GM12878 (cell line): ENCODE data around the gene BAG5. TPM values are rescaled to one million over a fixed set of nuclear protein-coding genes. Genes with fewer than 3 reads are reported as not detected.

Experiments used
- ATAC-seq: fragments of 200-7000 bp; cut with Tn5 transposase; 3 replicates; pipeline ENCODE4 v1.9.1; 2020; ENCODE audit warnings: mild to moderate bottlenecking, moderate library complexity
- BruUV-seq: library from RNA; stranded (reverse); fragments of 400-500 nt; replicated peaks from 2 replicates; lab custom pipeline; 2021; lab: Mats Ljungman, UMichigan
- CTCF ChIA-PET: fragments of 300-600 bp; sonication (Branson Sonifier 250); formaldehyde crosslinking; extraction: SDS; loops from one replicate; lab custom pipeline; 2021; ENCODE audit warnings: inconsistent platforms; lab: Yijun Ruan, JAX
- POLR2A ChIA-PET: fragments of 350-600 bp; formaldehyde crosslinking; extraction: SDS; loops from one replicate; lab custom pipeline; 2021; ENCODE audit warnings: inconsistent platforms; lab: Charles Lee
- RAD21 ChIA-PET: fragments of 300-600 bp; sonication (Branson Sonifier 250); formaldehyde crosslinking; loops from one replicate; lab custom pipeline; 2023; ENCODE audit warnings: antibody characterized with exemption; ENCODE audit not compliant: unreplicated experiment; lab: Charles Lee
- SMC1A ChIA-PET: fragments of 300-600 bp; sonication (Branson Sonifier 250); formaldehyde crosslinking; loops from one replicate; lab custom pipeline; 2023; ENCODE audit not compliant: unreplicated experiment, uncharacterized antibody; lab: Charles Lee
- DNase-seq: peaks from one replicate; pipeline ENCODE4 v3.0.0-alpha.2; 2011; ENCODE audit warnings: low read depth, low spot score
- FAIRE-seq: peaks from 3 replicates; lab custom pipeline; 2011; peaks lifted over from hg19 to GRCh38; lab: Jason Lieb, UNC
- H2AFZ ChIP-seq: 2 replicates; pipeline ENCODE4 v1.6.0; 2011; ENCODE audit warnings: low read depth, low read length, control low read depth; ENCODE audit not compliant: control insufficient read depth
- H3K27ac ChIP-seq: 2 replicates; pipeline ENCODE4 v1.5.1; 2011; ENCODE audit warnings: control low read depth; ENCODE audit not compliant: control insufficient read depth, insufficient read depth
- H3K27me3 ChIP-seq, 2 experiments: replicated peaks in 1 of 2; 2 replicates each; pipeline versions ENCODE4 v1.6.0 to v1.6.1; 2011; ENCODE audit warnings: low read length in 1 of 2; ENCODE audit not compliant: control insufficient read depth in 2 of 2, insufficient read depth in 2 of 2
- H3K36me3 ChIP-seq, 2 experiments: 2 replicates each; pipeline ENCODE4 v1.5.1; 2011; ENCODE audit warnings: low read length in 1 of 2; ENCODE audit not compliant: control insufficient read depth in 2 of 2, insufficient read depth in 2 of 2
- H3K4me1 ChIP-seq: 2 replicates; pipeline ENCODE4 v1.6.1; 2011; ENCODE audit warnings: mild to moderate bottlenecking, low read length, moderate library complexity, mixed read lengths; ENCODE audit not compliant: control insufficient read depth, insufficient read depth
- H3K4me2 ChIP-seq: 2 replicates; pipeline ENCODE4 v1.6.0; 2011; ENCODE audit warnings: control low read depth; ENCODE audit not compliant: control insufficient read depth, insufficient read depth
- H3K4me3 ChIP-seq: fragments of 200-600 bp; sonication (generic); 2 replicates; pipeline ENCODE4 v1.5.1; 2016
- H3K79me2 ChIP-seq: 2 replicates; pipeline ENCODE4 v1.6.0; 2011; ENCODE audit warnings: low read length; ENCODE audit not compliant: control insufficient read depth, insufficient read depth
- H3K9ac ChIP-seq: 2 replicates; pipeline ENCODE4 v1.8.0; 2011; ENCODE audit warnings: low read length, control low read depth, mixed read lengths; ENCODE audit not compliant: control insufficient read depth, insufficient read depth
- H3K9me3 ChIP-seq: replicated peaks from 3 replicates; pipeline ENCODE4 v1.5.1; 2011; ENCODE audit warnings: mild to moderate bottlenecking, low read length; ENCODE audit not compliant: control insufficient read depth, insufficient read depth
- H4K20me1 ChIP-seq: 2 replicates; pipeline ENCODE4 v1.6.0; 2011; ENCODE audit not compliant: control insufficient read depth, insufficient read depth
- ASH2L ChIP-seq: fragments of 300-600, 200-600 bp; sonication (generic); IDR thresholded peaks from 2 replicates; pipeline ENCODE4 v1.6.1; 2017; ENCODE audit warnings: low read depth, mild to moderate bottlenecking, borderline replicate concordance
- BACH1 ChIP-seq: fragments of 450-650 bp; IDR thresholded peaks from 2 replicates; pipeline ENCODE4 v1.6.1; 2017; ENCODE audit warnings: mild to moderate bottlenecking, borderline replicate concordance
- BCL11A ChIP-seq: IDR thresholded peaks from 2 replicates; pipeline ENCODE4 v1.6.1; 2011; ENCODE audit warnings: low read depth, low read length
- CBX5 ChIP-seq: sonication (generic); IDR thresholded peaks from 2 replicates; pipeline ENCODE4 v1.6.1; 2016; ENCODE audit warnings: low read depth, moderate library complexity, mild to moderate bottlenecking, inconsistent platforms
- ESRRA ChIP-seq: IDR thresholded peaks from 2 replicates; pipeline ENCODE4 v1.6.1; 2012; ENCODE audit warnings: mild to moderate bottlenecking, low read length, improper control_type of control experiment
- GABPA ChIP-seq: IDR thresholded peaks from 2 replicates; pipeline ENCODE4 v1.6.1; 2014; ENCODE audit warnings: antibody characterized with exemption, low read depth, mild to moderate bottlenecking, inconsistent platforms
- MEF2B ChIP-seq: fragments of 450-650 bp; IDR thresholded peaks from 2 replicates; pipeline ENCODE4 v1.6.1; 2018; ENCODE audit warnings: mild to moderate bottlenecking, moderate library complexity; ENCODE audit not compliant: partially characterized antibody, poor library complexity, severe bottlenecking
- MLLT1 ChIP-seq: fragments of 450-650 bp; IDR thresholded peaks from 2 replicates; pipeline ENCODE4 v1.6.1; 2016; ENCODE audit warnings: mild to moderate bottlenecking
- NFXL1 ChIP-seq: fragments of 450-650 bp; IDR thresholded peaks from 2 replicates; pipeline ENCODE4 v1.6.1; 2017; ENCODE audit warnings: antibody characterized with exemption, mild to moderate bottlenecking, borderline replicate concordance
- RBBP5 ChIP-seq: fragments of 200-600 bp; sonication (generic); conservative IDR thresholded peaks from 2 replicates; pipeline ENCODE4 v1.6.1; 2016
- SP1 ChIP-seq: IDR thresholded peaks from one replicate; pipeline ENCODE4 v1.6.1; 2011; ENCODE audit warnings: low read depth, low read length
- SRF ChIP-seq, 2 experiments: IDR thresholded peaks; 2 replicates each; pipeline ENCODE4 v1.6.1; 2011; ENCODE audit warnings: low read depth in 2 of 2, low read length in 2 of 2, mild to moderate bottlenecking in 1 of 2, moderate library complexity in 1 of 2
- STAT3 ChIP-seq: IDR thresholded peaks from 2 replicates; pipeline ENCODE4 v1.6.1; 2011; ENCODE audit warnings: low read depth, low read length, improper control_type of control experiment
- ZNF274 ChIP-seq: IDR thresholded peaks from one replicate; pipeline ENCODE4 v1.8.0; 2011; ENCODE audit not compliant: insufficient read length, insufficient read depth
- WGBS: methylation state at CpG from one replicate; pipeline ENCODE4 v1.1.6; 2016; ENCODE audit warnings: low lambda C conversion rate; ENCODE audit not compliant: insufficient replicate concordance, insufficient coverage; ENCODE audit errors: missing lambda C conversion rate; 5-methylcytosine and 5-hydroxymethylcytosine counted together
- in situ Hi-C: fragments of 300-500 bp; cut with MboI; formaldehyde crosslinking; loops from 9 replicates; pipeline ENCODE4 v1.14.3; 2018; ENCODE audit warnings: mixed read lengths
- intact Hi-C: fragments of 100-400 bp; cut with micrococcal nuclease; formaldehyde crosslinking; loops from one replicate; pipeline ENCODE4 v1.14.2; 2022; ENCODE audit not compliant: unreplicated experiment
- polyA plus RNA-seq, 11 experiments: library from polyadenylated mRNA; depleted of rRNA in 4 of 11; unstranded in 6 of 11; stranded (reverse) in 5 of 11; fragments of >200 nt; fragmentation: Nextera tagmentation in 4 of 11; fragmentation: Illumina TruSeq in 1 of 11; extraction: Ambion mirVana in 4 of 11; extraction: Trizol in 1 of 11; gene quantifications; 1 replicate in 1 of 11; 2 replicates in 10 of 11; pipeline versions ENCODE4 v1.2.1 to v1.2.3, GENCODE V29; 2011 to 2016; ENCODE audit warnings: inconsistent platforms in 2 of 11, missing spikeins in 2 of 11, low read depth in 1 of 11
- total RNA-seq, 4 experiments: library from RNA; depleted of rRNA in 3 of 4; stranded (reverse); fragments of >200 nt in 3 of 4; fragmentation: Illumina TruSeq in 1 of 4; extraction: Trizol in 1 of 4; gene quantifications; 2 replicates each; pipeline versions ENCODE4 v1.2.1 to v1.2.3, GENCODE V29; 2013 to 2021

Gene BAG5
- total and polyA plus RNA-seq, 10 of the 15 experiments (the other 5 are each of a cell fraction or from before 2014, with no cell fraction given), result 9.9 to 30.5 (median 20.1) TPM

- Histone ChIP-seq H3K4me2 (no peak overlapping the region), H3K79me2 (no peaks in the 10 kb centered on the region), H3K36me3 (no peaks in the 10 kb centered on the region), H3K4me3 (no peak overlapping the region), H3K27me3 (no peaks in the 10 kb centered on the region), H2AFZ (no peak overlapping the region), H3K4me1 (no peaks in the 10 kb centered on the region), H3K9me3 (no peaks in the 10 kb centered on the region), H3K9ac (no peak overlapping the region), H4K20me1 (no peaks in the 10 kb centered on the region), H3K27ac (no peak overlapping the region)
- CTCF ChIA-PET, result interaction anchor here (0.8 to 5.7 kb wide), 5 partner anchors 12 to 46 kb away, joined by 3 to 53 read pairs (median 4); no protein-coding TSS in a partner anchor
- in situ Hi-C loops (no loop called here), intact Hi-C loops (loop anchor here (1.0 kb wide), 2 partner anchors 28 to 46 kb away; no protein-coding TSS in a partner anchor)
- WGBS, result 49% methylated on average over 22 of the region's 27 CpGs
- SMC1A ChIA-PET, result interaction anchor here (1.5 kb wide), 1 partner anchor 27 kb away, joined by 13 read pairs; no protein-coding TSS in a partner anchor
- ATAC-seq, result no peak; the same call in 2 of the 3 replicates
- DNase-seq, result no peak
- TF ChIP-seq STAT3 (no peak), SP1 (no peak), NFXL1 (no peak), RBBP5 (no peak), BCL11A (no peak), GABPA (no peak), ASH2L (no peak), BACH1 (no peak), SRF (IDR thresholded peaks at IDR 0.05; ENCODE audit: low read depth in 2 of 2, low read length in 2 of 2) (no peak), ZNF274 (no peak), CBX5 (no peak), MEF2B (no peak), ESRRA (no peak), MLLT1 (no peak)
- POLR2A ChIA-PET, result no interaction called here
- no TSS peak for BruUV-seq
- no peak for FAIRE-seq
- RAD21 ChIA-PET, result interaction anchor here (1.1 to 1.6 kb wide), 3 partner anchors 19 to 46 kb away, joined by 3 to 10 read pairs (median 9); no protein-coding TSS in a partner anchor
Measured at GRCh38 chr14:103545915-103546651, 16.4 kb downstream of the BAG5 start.
